ENCODE data around the gene IRF9. TPM values are rescaled to one million over a fixed set of nuclear protein-coding genes. Genes with fewer than 3 reads are reported as not detected.

Gene IRF9
- total and polyA plus RNA-seq, 2 of the 13 experiments (the other 11 are each of a cell fraction or from before 2014, with no cell fraction given): 14.9 to 49.7 TPM

GRCh38 chr14:24145690-24146452 is 15.2 kb upstream of the IRF9 start (continued):
- TF ChIP-seq CSRNP1 (CRISPR knock-in tag; IDR thresholded peaks at IDR 0.05) (no peak), POLR2G (IDR thresholded peaks at IDR 0.05; ENCODE audit: low read depth, low read length) (no peak), TP53 (CRISPR knock-in tag; conservative IDR thresholded peaks at IDR 0.05) (no peak), NFE2L1 (CRISPR knock-in tag; IDR thresholded peaks at IDR 0.05; ENCODE audit: borderline replicate concordance) (peak; percentile 57; the same call in 1 of the 2 replicates), KLF13 (CRISPR knock-in tag; IDR thresholded peaks at IDR 0.05) (0 out of 2 replicates have a peak, but pooled peaks have one; percentile 73), PAF1 (CRISPR knock-in tag; IDR thresholded peaks at IDR 0.05) (0 out of 2 replicates have a peak, but pooled peaks have one; percentile 33), ZNF598 (CRISPR knock-in tag; IDR thresholded peaks at IDR 0.05; ENCODE audit: borderline replicate concordance) (no peak), MAFK (conservative IDR thresholded peaks at IDR 0.05 in 1 of 2, IDR thresholded peaks at IDR 0.05 in 1 of 2; ENCODE audit: low read length in 2 of 2) (no peak), HOXA7 (CRISPR knock-in tag; IDR thresholded peaks at IDR 0.05) (no peak), ZNF839 (CRISPR knock-in tag; IDR thresholded peaks at IDR 0.05; ENCODE audit: borderline replicate concordance) (no peak), ZNF354B (CRISPR knock-in tag; IDR thresholded peaks at IDR 0.05) (peak; percentile 64; the same call in 1 of the 2 replicates), ATRX (CRISPR knock-in tag; IDR thresholded peaks at IDR 0.05; ENCODE audit: borderline replicate concordance) (peak; percentile 90; the same call in 1 of the 2 replicates), RORA (CRISPR knock-in tag; IDR thresholded peaks at IDR 0.05) (no peak), MTF1 (CRISPR knock-in tag; IDR thresholded peaks at IDR 0.05) (no peak), ARNT2 (CRISPR knock-in tag; IDR thresholded peaks at IDR 0.05; ENCODE audit: low read depth) (peak; percentile 19), ZNF784 (CRISPR knock-in tag; IDR thresholded peaks at IDR 0.05; ENCODE audit: borderline replicate concordance) (no peak), ZFYVE20 (CRISPR knock-in tag; IDR thresholded peaks at IDR 0.05; ENCODE audit: borderline replicate concordance, low read depth) (no peak), ZNF136 (CRISPR knock-in tag; IDR thresholded peaks at IDR 0.05; ENCODE audit: low read depth) (peak; percentile 5; the same call in 1 of the 2 replicates), NFE2 (CRISPR knock-in tag; IDR thresholded peaks at IDR 0.05) (no peak), ZNF468 (CRISPR knock-in tag; IDR thresholded peaks at IDR 0.05) (no peak), SNRNP70 (IDR thresholded peaks at IDR 0.05; ENCODE audit: low read depth, low read length) (no peak), ELF3 (CRISPR knock-in tag; IDR thresholded peaks at IDR 0.05) (no peak; the same call in 1 of the 2 replicates), ZSCAN20 (CRISPR knock-in tag; IDR thresholded peaks at IDR 0.05; ENCODE audit: borderline replicate concordance) (no peak), FIP1L1 (IDR thresholded peaks at IDR 0.05; ENCODE audit: borderline replicate concordance, insufficient read depth, low read depth, low read length) (no peak), ISL2 (CRISPR knock-in tag; IDR thresholded peaks at IDR 0.05) (no peak; the same call in 1 of the 2 replicates), IKZF5 (CRISPR knock-in tag; IDR thresholded peaks at IDR 0.05) (no peak), BRCA1 (CRISPR knock-in tag; IDR thresholded peaks at IDR 0.05) (peak; percentile 19; the same call in 1 of the 2 replicates), ZNF33B (CRISPR knock-in tag; IDR thresholded peaks at IDR 0.05) (0 out of 2 replicates have a peak, but pooled peaks have one; percentile 48)

Measured in HepG2 (cell line).